Right renal cortex interstitium (tissue), 3 donors: ENCODE results near the gene HOOK2. TPM values are rescaled to one million over a fixed set of nuclear protein-coding genes. Genes with fewer than 3 reads are reported as not detected.
A peak's percentile ranks its signal among the peaks of the same experiment; 100 is the strongest.
"Not testable (repeated sequence)": the region's sequence is repeated elsewhere in the genome, so short reads cannot be mapped to it uniquely, and the experiment has no call there.

Experiments used
- DNase-seq, 3 donors: peaks; one replicate each; pipeline ENCODE4 v3.0.0-alpha.2; 2013; ENCODE audit warnings: low read depth in 3 of 3, low spot score in 2 of 3
- polyA plus RNA-seq, 3 donors: library from polyadenylated mRNA; unstranded; fragments of 120-200 nt; gene quantifications; one replicate each; pipeline ENCODE4 v1.2.1, GENCODE V29; 2013; ENCODE audit not compliant: insufficient read length in 3 of 3

The HOOK2 gene
- polyA plus RNA-seq, 3 donors, result 34.5 to 47.7 (median 42.4) TPM

GRCh38 chr19:12723381-12723640, 52.0 kb downstream of the HOOK2 start:
- DNase-seq, result no peak

- peak; percentile 96 to 99 (median 96) for DNase-seq
These were observed 52.6 kb downstream of the HOOK2 start for GRCh38 chr19:12722566-12723380.

GRCh38 chr19:12721656-12722565, 53.4 kb downstream of the HOOK2 start:
- peak in 2 of 3 donors; percentile 47 to 60 for DNase-seq

GRCh38 chr19:12720851-12721655, 54.3 kb downstream of the HOOK2 start:
- no peak for DNase-seq

GRCh38 chr19:12720296-12720695, 55.1 kb downstream of the HOOK2 start:
- no peak for DNase-seq

GRCh38 chr19:12715929-12716328, 59.4 kb downstream of the HOOK2 start:
- DNase-seq, result no peak

GRCh38 chr19:12715102-12715501, 60.2 kb downstream of the HOOK2 start:
- DNase-seq, result no peak

- not testable (repeated sequence) for DNase-seq
These were observed 62.0 kb downstream of the HOOK2 start for GRCh38 chr19:12713304-12713703.

Other genes starting within 250 kb of the HOOK2 start
- 10 to 100 TPM; 13.8 to 15.4 (median 14.3) TPM for gene ZNF564, start 224.1 kb downstream of the HOOK2 start, polyA plus RNA-seq
- 1 to 10 TPM; 3.3 to 5.3 (median 4.7) TPM for gene ZNF490, start 164.7 kb downstream of the HOOK2 start, polyA plus RNA-seq
- gene ZNF791, start 164.6 kb downstream of the HOOK2 start, polyA plus RNA-seq, result 10 to 100 TPM; 21.3 to 25.4 (median 23.2) TPM
- 10 to 100 TPM; 23.6 to 26.0 (median 24.1) TPM for gene MAN2B1, start 108.8 kb downstream of the HOOK2 start, polyA plus RNA-seq
- 10 to 100 TPM; 11.9 to 14.5 (median 13.7) TPM for gene WDR83, start 108.7 kb downstream of the HOOK2 start, polyA plus RNA-seq
- gene DHPS, start 93.7 kb downstream of the HOOK2 start, polyA plus RNA-seq, result 10 to 100 TPM; 72.8 to 76.2 (median 72.9) TPM
- not detected for gene GNG14, start 87.6 kb downstream of the HOOK2 start, polyA plus RNA-seq
- gene FBXW9, start 78.9 kb downstream of the HOOK2 start, polyA plus RNA-seq, result 10 to 100 TPM; 12.0 to 14.3 (median 12.6) TPM
- 10 to 100 TPM; 62.2 to 66.0 (median 62.9) TPM for gene TNPO2, start 51.6 kb downstream of the HOOK2 start, polyA plus RNA-seq
- gene TRIR, start 40.9 kb downstream of the HOOK2 start, polyA plus RNA-seq, result 100 to 1,000 TPM; 125 to 160 (median 151) TPM
- 10 to 100 TPM; 83.8 to 97.1 (median 89.2) TPM for gene GET3, start 38.1 kb downstream of the HOOK2 start, polyA plus RNA-seq
- under 1 TPM in 2 of 3 donors, not detected in 1; 0.07 to 0.08 TPM for gene BEST2, start 23.8 kb downstream of the HOOK2 start, polyA plus RNA-seq
- 10 to 100 TPM; 21.4 to 47.8 (median 32.9) TPM for gene JUNB, start 15.9 kb upstream of the HOOK2 start, polyA plus RNA-seq
- gene PRDX2, start 26.2 kb upstream of the HOOK2 start, polyA plus RNA-seq, result 100 to 1,000 TPM; 286 to 323 (median 296) TPM
- gene THSD8, start 26.5 kb upstream of the HOOK2 start, polyA plus RNA-seq, result 1 to 10 TPM; 1.7 to 7.5 (median 5.9) TPM
- gene RNASEH2A, start 31.0 kb upstream of the HOOK2 start, polyA plus RNA-seq, result 10 to 100 TPM; 31.6 to 35.6 (median 34.9) TPM
- gene RTBDN, start 59.0 kb upstream of the HOOK2 start, polyA plus RNA-seq, result not detected
- under 1 TPM; 0.80 to 0.99 (median 0.89) TPM for gene MAST1, start 63.0 kb upstream of the HOOK2 start, polyA plus RNA-seq
- gene DNASE2, start 105.9 kb upstream of the HOOK2 start, polyA plus RNA-seq, result 10 to 100 TPM; 10.1 to 15.0 (median 11.6) TPM
- gene KLF1, start 111.6 kb upstream of the HOOK2 start, polyA plus RNA-seq, result under 1 TPM; 0.39 to 0.44 (median 0.40) TPM
- 10 to 100 TPM; 24.0 to 30.4 (median 27.6) TPM for gene GCDH, start 115.6 kb upstream of the HOOK2 start, polyA plus RNA-seq
- gene SYCE2, start 143.7 kb upstream of the HOOK2 start, polyA plus RNA-seq, result 1 to 10 TPM; 1.7 to 3.6 (median 2.7) TPM
- 10 to 100 TPM; 42.7 to 49.7 (median 42.7) TPM for gene FARSA, start 158.2 kb upstream of the HOOK2 start, polyA plus RNA-seq
- gene CALR, start 163.1 kb upstream of the HOOK2 start, polyA plus RNA-seq, result 1,000 to 10,000 TPM in 1 of 3 donors, 100 to 1,000 TPM in 2; 833 to 1,059 (median 960) TPM
- 10 to 100 TPM; 59.3 to 69.3 (median 61.7) TPM for gene RAD23A, start 170.3 kb upstream of the HOOK2 start, polyA plus RNA-seq
- 10 to 100 TPM; 28.0 to 33.3 (median 30.6) TPM for gene GADD45GIP1, start 181.7 kb upstream of the HOOK2 start, polyA plus RNA-seq
- under 1 TPM in 2 of 3 donors, not detected in 1; 0.11 to 0.15 TPM for gene DAND5, start 194.0 kb upstream of the HOOK2 start, polyA plus RNA-seq
- gene NFIX, start 219.9 kb upstream of the HOOK2 start, polyA plus RNA-seq, result 10 to 100 TPM; 13.3 to 15.0 (median 14.2) TPM